Measurements from ENCODE around the gene SDR42E1. TPM values are rescaled to one million over a fixed set of nuclear protein-coding genes. Genes with fewer than 3 reads are reported as not detected.

The SDR42E1 gene
- total and polyA plus RNA-seq, 2 of the 13 experiments (the other 11 are each of a cell fraction or from before 2014, with no cell fraction given) = 0.01 to 0.13 TPM

GRCh38 chr16:82027629-82028064 lies 16.4 kb upstream of the SDR42E1 start:
- no TSS peak for BruUV-seq (replicated peaks)
- H3K27ac ChIP-seq (ENCODE audit: extremely low read length, insufficient read depth, low read length) = no peak overlapping the region
- no peaks in the 10 kb centered on the region; a peak in 1 of 5 replicates for H3K36me3 ChIP-seq (replicated peaks in 1 of 2; ENCODE audit: control insufficient read depth in 1 of 2, insufficient read depth in 2 of 2, low read length in 2 of 2)
- no peaks in the 10 kb centered on the region for H3K79me2 ChIP-seq (ENCODE audit: insufficient read depth, low read length)
- no peak overlapping the region for H3K9ac ChIP-seq (ENCODE audit: insufficient read depth, low read depth, low read length)
- no peak overlapping the region for H2AFZ ChIP-seq (ENCODE audit: low read length)
- ChIA-PET POLR2A (no interaction called here), CTCF (ENCODE audit: low intra/inter-chr PET ratio, low total read pairs) (no interaction called here)
- no peak for FAIRE-seq
- intact Hi-C loops (cut with micrococcal nuclease; ENCODE audit: unreplicated experiment) = no loop called here
- no peak overlapping the region for H3K4me2 ChIP-seq (ENCODE audit: low read depth, low read length)
- no peak for ATAC-seq
- H3K4me3 ChIP-seq (replicated peaks in 1 of 3; ENCODE audit: insufficient read depth in 1 of 3, low read depth in 2 of 3, low read length in 3 of 3) = no peak overlapping the region
- H3K27me3 ChIP-seq (ENCODE audit: control insufficient read depth in 1 of 2, insufficient read depth in 2 of 2, low read length in 2 of 2) = peaks cover 0 to 11% of the 10 kb centered on the region in 2 experiments; a peak in 1 of 5 replicates
- no peak for TF ChIP-seq ARNT2 (CRISPR knock-in tag; IDR thresholded peaks at IDR 0.05; ENCODE audit: low read depth)
- no peak for TF ChIP-seq ZNF615 (CRISPR knock-in tag; IDR thresholded peaks at IDR 0.05; ENCODE audit: borderline replicate concordance)
- no peak for TF ChIP-seq EED (CRISPR knock-in tag; IDR thresholded peaks at IDR 0.05)
- no peak for TF ChIP-seq IRF2 (CRISPR knock-in tag; IDR thresholded peaks at IDR 0.05)
- TF ChIP-seq, protein P1, sequence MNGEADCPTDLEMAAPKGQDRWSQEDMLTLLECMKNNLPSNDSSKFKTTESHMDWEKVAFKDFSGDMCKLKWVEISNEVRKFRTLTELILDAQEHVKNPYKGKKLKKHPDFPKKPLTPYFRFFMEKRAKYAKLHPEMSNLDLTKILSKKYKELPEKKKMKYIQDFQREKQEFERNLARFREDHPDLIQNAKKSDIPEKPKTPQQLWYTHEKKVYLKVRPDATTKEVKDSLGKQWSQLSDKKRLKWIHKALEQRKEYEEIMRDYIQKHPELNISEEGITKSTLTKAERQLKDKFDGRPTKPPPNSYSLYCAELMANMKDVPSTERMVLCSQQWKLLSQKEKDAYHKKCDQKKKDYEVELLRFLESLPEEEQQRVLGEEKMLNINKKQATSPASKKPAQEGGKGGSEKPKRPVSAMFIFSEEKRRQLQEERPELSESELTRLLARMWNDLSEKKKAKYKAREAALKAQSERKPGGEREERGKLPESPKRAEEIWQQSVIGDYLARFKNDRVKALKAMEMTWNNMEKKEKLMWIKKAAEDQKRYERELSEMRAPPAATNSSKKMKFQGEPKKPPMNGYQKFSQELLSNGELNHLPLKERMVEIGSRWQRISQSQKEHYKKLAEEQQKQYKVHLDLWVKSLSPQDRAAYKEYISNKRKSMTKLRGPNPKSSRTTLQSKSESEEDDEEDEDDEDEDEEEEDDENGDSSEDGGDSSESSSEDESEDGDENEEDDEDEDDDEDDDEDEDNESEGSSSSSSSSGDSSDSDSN (CRISPR knock-in tag; IDR thresholded peaks at IDR 0.05) = no peak
- peaks cover 7% of the 10 kb centered on the region for H3K4me1 ChIP-seq (ENCODE audit: insufficient read depth, low read length)
- in situ Hi-C loops (cut with HindIII; ENCODE audit: extremely low pct_ligation_motif_present, low pct_unique_long_range_greater_than_20kb) = no loop called here
- DNase-seq (ENCODE audit: low spot score) = no peak
- no peaks in the 10 kb centered on the region for H3K9me3 ChIP-seq (ENCODE audit: low read length)
- H4K20me1 ChIP-seq (ENCODE audit: insufficient read depth, low read length) = no peaks in the 10 kb centered on the region
- 42% methylated on average over 7 of the region's 7 CpGs for WGBS (ENCODE audit: low lambda C conversion rate)

DNA sequence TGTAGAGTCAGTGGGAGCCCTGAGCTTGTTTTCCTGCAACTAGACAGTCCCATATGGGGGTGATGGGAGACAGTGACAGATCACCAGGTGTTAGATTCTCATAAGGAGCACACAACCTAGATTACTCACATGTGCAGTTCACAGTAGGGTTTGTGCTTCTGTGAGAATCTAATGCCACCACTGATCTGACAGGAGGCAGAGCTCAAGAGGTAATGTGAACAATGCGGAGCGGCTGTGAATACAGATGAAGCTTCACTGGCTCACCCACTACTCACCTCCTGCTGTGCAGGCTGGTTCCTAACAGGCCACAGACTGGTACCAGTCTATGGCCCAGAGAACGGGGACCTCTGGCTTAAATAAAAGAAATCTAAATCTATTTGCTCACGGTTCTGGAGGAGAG lies 13.6 kb upstream of the SDR42E1 start:
- DNase-seq (ENCODE audit: low spot score) (no peak), FAIRE-seq (no peak), ATAC-seq (no peak)
- 55% methylated on average over 4 of the region's 4 CpGs for WGBS (ENCODE audit: low lambda C conversion rate)
- intact Hi-C loops (cut with micrococcal nuclease; ENCODE audit: unreplicated experiment) = no loop called here
- peaks cover 0 to 12% of the 10 kb centered on the region in 2 experiments; a peak in 2 of 5 replicates for H3K27me3 ChIP-seq (ENCODE audit: control insufficient read depth in 1 of 2, insufficient read depth in 2 of 2, low read length in 2 of 2)
- no peak overlapping the region for H3K4me2 ChIP-seq (ENCODE audit: low read depth, low read length)
- H3K9ac ChIP-seq (ENCODE audit: insufficient read depth, low read depth, low read length) = no peak overlapping the region
- no peaks in the 10 kb centered on the region for H4K20me1 ChIP-seq (ENCODE audit: insufficient read depth, low read length)
- no peak overlapping the region for H3K27ac ChIP-seq (ENCODE audit: extremely low read length, insufficient read depth, low read length)
- in situ Hi-C loops (cut with HindIII; ENCODE audit: extremely low pct_ligation_motif_present, low pct_unique_long_range_greater_than_20kb) = no loop called here
- ChIA-PET CTCF (ENCODE audit: low intra/inter-chr PET ratio, low total read pairs) (no interaction called here), POLR2A (no interaction called here)
- H3K4me1 ChIP-seq (ENCODE audit: insufficient read depth, low read length) = no peaks in the 10 kb centered on the region
- no peak overlapping the region for H2AFZ ChIP-seq (ENCODE audit: low read length)
- H3K9me3 ChIP-seq (ENCODE audit: low read length) = no peaks in the 10 kb centered on the region
- no peaks in the 10 kb centered on the region for H3K79me2 ChIP-seq (ENCODE audit: insufficient read depth, low read length)
- no peak overlapping the region for H3K4me3 ChIP-seq (replicated peaks in 1 of 3; ENCODE audit: insufficient read depth in 1 of 3, low read depth in 2 of 3, low read length in 3 of 3)
- BruUV-seq (replicated peaks) = no TSS peak
- no peaks in the 10 kb centered on the region; a peak in 1 of 5 replicates for H3K36me3 ChIP-seq (replicated peaks in 1 of 2; ENCODE audit: control insufficient read depth in 1 of 2, insufficient read depth in 2 of 2, low read length in 2 of 2)
- TF ChIP-seq ARHGAP35 (CRISPR knock-in tag; IDR thresholded peaks at IDR 0.05; ENCODE audit: borderline replicate concordance) = no peak
- TF ChIP-seq ZNF317 (CRISPR knock-in tag; IDR thresholded peaks at IDR 0.05) = no peak
- no peak for TF ChIP-seq ESRRA (CRISPR knock-in tag; IDR thresholded peaks at IDR 0.05; ENCODE audit: low read depth)
- TF ChIP-seq ZNF672 (CRISPR knock-in tag; IDR thresholded peaks at IDR 0.05) = no peak
- no peak for TF ChIP-seq ZBTB25 (CRISPR knock-in tag; IDR thresholded peaks at IDR 0.05)
- no peak for TF ChIP-seq SMAD9 (CRISPR knock-in tag; IDR thresholded peaks at IDR 0.05)
- no peak for TF ChIP-seq RARG (CRISPR knock-in tag; IDR thresholded peaks at IDR 0.05; ENCODE audit: low read depth)
- TF ChIP-seq ZSCAN5A (CRISPR knock-in tag; IDR thresholded peaks at IDR 0.05; ENCODE audit: borderline replicate concordance) = no peak
- no peak for TF ChIP-seq CEBPB (IDR thresholded peaks at IDR 0.05; ENCODE audit: borderline replicate concordance, low read depth, low read length)
- no peak for TF ChIP-seq ZFP37 (CRISPR knock-in tag; IDR thresholded peaks at IDR 0.05; ENCODE audit: borderline replicate concordance)
